Stimulated activated CD8-positive, alpha-beta memory T cell treated with anti-CD3 and anti-CD28 coated beads, Interleukin-12 subunit alpha, Interleukin-12 subunit beta, amount 100 ng/mL, for 4 hours (primary cell): ENCODE data around the gene PTH2.
A peak's percentile ranks its signal among the peaks of the same experiment; 100 is the strongest.
"Not testable (repeated sequence)": the region's sequence is repeated elsewhere in the genome, so short reads cannot be mapped to it uniquely, and the experiment has no call there.

Experiments used
- DNase-seq: peaks from one replicate; pipeline ENCODE4 v3.0.0-alpha.2; 2020; ENCODE audit warnings: low read depth

The PTH2 gene

GRCh38 chr19:49423071-49423984 lies at the start of gene PTH2:
TSS of gene PTH2 (minus strand) at chr19:49423441. CDS start at chr19:49423339, 102 bp downstream.
- DNase-seq: no peak

GRCh38 chr19:49472936-49473335 lies 49.7 kb upstream of the PTH2 start:
- no peak for DNase-seq

GRCh38 chr19:49470615-49470978 lies 47.4 kb upstream of the PTH2 start:
- DNase-seq: no peak

GRCh38 chr19:49469828-49470614 lies 46.8 kb upstream of the PTH2 start:
- peak; percentile 73 for DNase-seq

GRCh38 chr19:49468746-49469447 lies 45.7 kb upstream of the PTH2 start:
- peak; percentile 60 for DNase-seq

GRCh38 chr19:49468199-49468598 lies 45.0 kb upstream of the PTH2 start:
- DNase-seq: no peak

- no peak for DNase-seq
Observed at GRCh38 chr19:49465371-49465770, 42.1 kb upstream of the PTH2 start.

- DNase-seq: no peak
Observed at GRCh38 chr19:49463960-49464740, 40.9 kb upstream of the PTH2 start.

- no peak for DNase-seq
Observed at GRCh38 chr19:49462492-49462891, 39.3 kb upstream of the PTH2 start.

- DNase-seq: no peak
Observed at GRCh38 chr19:49461656-49462055, 38.4 kb upstream of the PTH2 start.

GRCh38 chr19:49461130-49461529 lies 37.9 kb upstream of the PTH2 start:
- not testable (repeated sequence) for DNase-seq

GRCh38 chr19:49459388-49459787 lies 36.1 kb upstream of the PTH2 start:
- DNase-seq: no peak

GRCh38 chr19:49458567-49458903 lies 35.3 kb upstream of the PTH2 start:
- DNase-seq: no peak

GRCh38 chr19:49456326-49456725 lies 33.1 kb upstream of the PTH2 start:
- no peak for DNase-seq

GRCh38 chr19:49455773-49456172 lies 32.5 kb upstream of the PTH2 start:
- DNase-seq: no peak

- DNase-seq: no peak
Observed at GRCh38 chr19:49453757-49454240, 30.6 kb upstream of the PTH2 start.

GRCh38 chr19:49453013-49453756 lies 29.9 kb upstream of the PTH2 start, which contains the start of gene ALDH16A1:
TSS of gene ALDH16A1 (plus strand) at chr19:49453225. CDS start at chr19:49453332, 107 bp downstream.
- peak; percentile 97 for DNase-seq

GRCh38 chr19:49451430-49452181 lies 28.4 kb upstream of the PTH2 start, which contains the start of gene PIH1D1:
TSS of gene PIH1D1 (minus strand) at chr19:49451814. CDS start at chr19:49451574, 240 bp downstream.
- peak; percentile 84 for DNase-seq

GRCh38 chr19:49450405-49450804 lies 27.2 kb upstream of the PTH2 start:
- DNase-seq: no peak

GRCh38 chr19:49448432-49448786 lies 25.2 kb upstream of the PTH2 start:
- no peak for DNase-seq
